Measurements from ENCODE around the gene MRPL36. TPM values are rescaled to one million over a fixed set of nuclear protein-coding genes. Genes with fewer than 3 reads are reported as not detected.

Gene MRPL36
- polyA plus RNA-seq, 1 experiment, result 104 TPM

GRCh38 chr5:1748845-1749244 lies 50.8 kb downstream of the MRPL36 start:
- ChIA-PET POLR2A (no interaction called here), CTCF (no interaction called here)
- DNase-seq (ENCODE audit: low read depth, low spot score), result no peak
- no peak overlapping the region for H3K27ac ChIP-seq (ENCODE audit: low read depth, low read length)
- H3K27me3 ChIP-seq (ENCODE audit: control insufficient read depth, insufficient read depth, low read length), result no peaks in the 10 kb centered on the region
- H3K4me3 ChIP-seq (ENCODE audit: low read depth, low read length), result no peak overlapping the region
- no peak for TF ChIP-seq CTCF (IDR thresholded peaks at IDR 0.05; ENCODE audit: low read depth, low read length)
- H3K9me3 ChIP-seq (ENCODE audit: control insufficient read depth, insufficient read depth, low read length), result peaks cover 16% of the 10 kb centered on the region

Other genes starting within 250 kb of the MRPL36 start
- gene NDUFS6, start 1.6 kb upstream of the MRPL36 start, polyA plus RNA-seq (2011; rRNA removed), result 34.4 and 51.8 TPM in 2 replicates
- not detected in 2 replicates for gene IRX4, start 83.1 kb upstream of the MRPL36 start, polyA plus RNA-seq (2011; rRNA removed)

All from AG04450 (cell line).